GM19351 (cell line): ENCODE results near the gene PFN3.
A peak's percentile ranks its signal among the peaks of the same experiment; 100 is the strongest.

Experiments
- ATAC-seq: cut with Tn5 transposase; IDR thresholded peaks from one replicate; pipeline ENCODE4 v1.9.1; 2021; ENCODE audit warnings: mild to moderate bottlenecking, moderate library complexity; ENCODE audit not compliant: unreplicated experiment

PFN3 gene, protein sequence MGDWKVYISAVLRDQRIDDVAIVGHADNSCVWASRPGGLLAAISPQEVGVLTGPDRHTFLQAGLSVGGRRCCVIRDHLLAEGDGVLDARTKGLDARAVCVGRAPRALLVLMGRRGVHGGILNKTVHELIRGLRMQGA

DNA sequence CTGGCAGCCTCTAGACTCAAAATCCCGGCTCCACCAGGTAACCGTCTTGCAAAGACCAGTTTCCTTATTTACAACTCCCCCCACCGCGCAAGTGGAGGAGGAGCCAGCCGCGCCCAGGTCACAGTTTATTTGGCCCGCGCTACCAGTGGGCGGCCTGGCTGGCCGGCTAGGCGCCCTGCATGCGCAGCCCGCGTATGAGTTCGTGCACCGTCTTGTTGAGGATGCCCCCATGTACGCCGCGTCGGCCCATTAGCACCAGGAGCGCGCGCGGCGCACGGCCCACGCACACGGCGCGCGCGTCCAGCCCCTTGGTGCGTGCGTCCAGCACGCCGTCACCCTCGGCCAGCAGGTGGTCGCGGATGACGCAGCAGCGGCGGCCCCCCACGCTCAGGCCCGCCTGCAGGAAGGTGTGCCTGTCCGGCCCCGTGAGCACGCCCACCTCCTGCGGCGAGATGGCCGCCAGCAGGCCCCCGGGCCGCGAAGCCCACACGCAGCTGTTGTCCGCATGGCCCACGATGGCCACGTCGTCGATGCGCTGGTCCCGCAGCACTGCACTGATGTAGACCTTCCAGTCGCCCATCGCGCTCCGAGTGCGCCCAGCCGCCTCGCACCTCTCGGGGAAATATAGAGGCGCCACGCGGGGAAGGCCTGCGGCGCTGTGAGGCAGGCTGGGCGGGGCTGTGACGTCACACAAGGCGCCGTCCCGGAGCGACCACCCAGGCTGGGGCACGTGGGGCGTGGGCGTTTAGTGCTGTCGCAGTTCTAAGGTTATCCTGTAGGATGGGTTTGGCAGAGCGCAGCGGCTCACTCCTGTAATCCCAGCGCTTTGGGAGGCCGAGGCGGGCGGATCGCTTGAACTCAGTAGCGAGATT, at the start of gene PFN3:
Gene PFN3 (minus strand): TSS at position 665 of the 872 bp plus-strand sequence. CDS start 85 bp downstream, at position 580.
- no peak for ATAC-seq

DNA sequence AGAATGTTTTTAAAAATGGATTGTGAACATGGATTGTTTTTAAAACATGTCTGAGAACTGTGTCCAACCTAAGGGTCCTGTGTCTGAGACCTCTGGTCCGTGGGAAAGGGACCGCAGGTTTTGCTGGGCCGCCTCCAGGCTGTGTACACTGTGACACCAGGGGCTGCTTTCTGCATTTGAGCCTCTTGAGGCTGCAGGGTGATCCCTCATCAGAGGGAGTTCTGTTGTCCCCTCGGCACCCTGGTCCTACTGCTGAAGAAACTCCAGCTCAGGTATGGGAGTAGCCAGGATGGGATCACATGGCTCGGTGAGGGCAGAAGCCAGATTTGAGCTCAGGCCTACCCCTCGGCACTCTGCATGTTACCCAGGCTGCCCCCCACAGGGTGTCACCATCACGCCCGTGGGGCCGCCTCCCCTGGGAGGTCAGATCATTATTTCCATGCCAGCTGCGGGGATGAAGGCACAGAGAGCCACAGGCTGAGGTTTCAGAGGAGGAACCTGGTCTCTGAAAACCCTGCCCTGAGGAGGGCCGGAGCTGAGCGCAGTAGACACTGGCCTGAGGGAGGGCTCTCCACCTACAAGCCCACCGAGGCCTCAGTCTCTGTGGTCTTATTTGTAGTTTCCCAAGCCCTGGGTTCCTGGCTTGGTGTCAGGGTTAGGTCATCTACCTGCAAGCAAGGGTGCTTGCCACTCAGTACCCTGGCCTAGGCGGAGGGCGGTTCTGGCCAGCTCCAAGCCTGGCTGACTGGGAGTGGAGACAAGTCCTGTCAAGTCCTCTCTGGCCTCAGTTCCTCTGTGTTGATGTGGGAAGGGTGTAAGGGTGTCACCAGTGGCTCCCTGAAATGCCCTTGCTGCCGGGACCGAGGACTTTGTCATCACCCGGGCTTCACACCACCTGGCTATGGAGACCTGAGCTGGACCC, 48.9 kb upstream of the PFN3 start:
- no peak for ATAC-seq

DNA sequence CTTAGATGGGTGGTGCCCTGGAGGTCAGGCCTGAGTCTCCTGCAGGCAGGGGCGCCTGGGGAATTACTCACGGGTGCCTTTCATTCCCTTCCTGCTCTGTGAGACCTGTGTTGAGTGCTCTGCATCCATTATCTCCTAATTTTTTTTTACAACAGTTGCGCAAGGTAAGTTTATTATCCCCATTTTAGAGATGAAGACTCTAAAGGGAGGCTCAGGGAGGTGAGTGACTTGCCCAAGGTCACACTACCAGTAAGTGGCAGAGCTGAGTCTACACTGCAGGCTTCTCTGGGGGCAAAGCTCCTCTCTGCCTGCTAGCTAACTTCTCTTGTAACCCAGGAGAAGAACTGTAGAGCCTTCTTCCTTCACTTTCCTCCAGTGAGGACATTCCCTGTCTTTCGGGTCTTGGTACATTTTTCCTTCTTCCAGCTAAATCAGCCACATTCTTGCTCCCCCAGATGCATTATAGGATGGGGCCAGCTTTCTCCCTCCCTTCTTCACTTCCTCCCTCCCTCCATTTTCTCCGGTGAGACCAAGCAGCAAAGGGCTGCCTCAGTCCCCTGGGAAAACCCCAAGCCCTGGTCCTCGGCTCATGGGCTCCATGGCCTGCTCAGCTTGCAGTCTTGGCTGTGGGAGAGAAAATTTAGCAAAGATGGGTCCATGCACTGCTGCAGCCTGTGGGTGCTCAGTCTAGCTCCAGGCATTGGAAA, 47.9 kb upstream of the PFN3 start:
- ATAC-seq, result no peak

DNA sequence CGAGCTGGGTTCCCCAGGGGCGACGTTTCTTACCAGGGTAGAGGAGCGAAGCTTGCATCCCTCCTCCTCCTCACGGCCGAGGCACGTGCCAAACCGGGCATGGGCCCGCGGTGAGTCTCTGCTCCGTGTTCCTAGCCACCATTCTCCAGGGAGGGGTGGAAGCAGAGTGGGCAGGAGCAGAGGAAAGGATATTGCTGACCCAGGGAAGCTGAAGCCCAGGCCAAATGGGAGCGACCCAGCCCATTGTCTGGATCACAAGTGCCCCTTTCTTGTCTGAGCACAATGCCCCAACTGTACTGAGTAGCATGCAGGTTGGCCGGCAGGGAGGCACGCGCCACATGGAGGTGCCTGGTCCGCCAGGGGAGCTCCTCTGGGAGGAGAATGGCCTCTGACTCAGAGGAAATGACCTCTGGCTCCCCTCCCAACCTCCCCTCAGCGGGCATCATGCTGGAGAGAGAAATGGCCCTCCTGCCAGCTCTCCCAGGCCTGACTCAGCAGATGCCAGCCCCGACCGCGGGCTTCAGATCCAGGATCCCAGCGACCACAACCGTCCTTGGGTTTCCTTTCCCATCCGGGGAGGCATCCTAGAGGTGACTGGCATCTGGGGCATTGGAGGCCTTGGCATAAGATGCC, 47.3 kb upstream of the PFN3 start:
- ATAC-seq, result no peak

DNA sequence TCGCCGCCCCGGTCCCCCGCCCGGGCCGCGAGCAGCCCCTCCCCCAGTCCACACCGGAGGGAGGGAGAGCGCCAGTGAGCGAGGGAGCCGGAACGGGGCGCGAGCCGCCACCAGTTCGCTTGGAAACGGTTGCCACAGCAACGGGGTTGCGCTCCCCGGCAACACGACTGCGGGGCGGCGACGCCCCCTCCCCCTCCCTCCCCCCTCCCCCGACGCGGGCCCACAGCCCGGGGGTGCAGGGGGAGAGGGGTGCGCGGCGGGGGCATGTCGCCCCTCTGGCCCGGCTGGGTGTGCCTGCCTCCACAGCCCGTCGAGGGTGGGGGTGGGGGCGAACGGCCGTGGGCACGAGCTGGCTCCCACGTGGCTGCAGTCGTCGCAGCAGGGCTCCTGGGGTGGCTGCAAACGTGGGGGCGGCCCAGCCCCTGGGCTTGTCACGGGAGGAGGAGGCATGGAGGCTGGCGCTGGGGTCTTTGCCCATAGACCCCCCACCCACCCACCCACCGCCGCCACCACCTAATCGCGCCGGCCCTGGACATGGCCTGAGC, 46.7 kb upstream of the PFN3 start:
- ATAC-seq, result peak; percentile 47

DNA sequence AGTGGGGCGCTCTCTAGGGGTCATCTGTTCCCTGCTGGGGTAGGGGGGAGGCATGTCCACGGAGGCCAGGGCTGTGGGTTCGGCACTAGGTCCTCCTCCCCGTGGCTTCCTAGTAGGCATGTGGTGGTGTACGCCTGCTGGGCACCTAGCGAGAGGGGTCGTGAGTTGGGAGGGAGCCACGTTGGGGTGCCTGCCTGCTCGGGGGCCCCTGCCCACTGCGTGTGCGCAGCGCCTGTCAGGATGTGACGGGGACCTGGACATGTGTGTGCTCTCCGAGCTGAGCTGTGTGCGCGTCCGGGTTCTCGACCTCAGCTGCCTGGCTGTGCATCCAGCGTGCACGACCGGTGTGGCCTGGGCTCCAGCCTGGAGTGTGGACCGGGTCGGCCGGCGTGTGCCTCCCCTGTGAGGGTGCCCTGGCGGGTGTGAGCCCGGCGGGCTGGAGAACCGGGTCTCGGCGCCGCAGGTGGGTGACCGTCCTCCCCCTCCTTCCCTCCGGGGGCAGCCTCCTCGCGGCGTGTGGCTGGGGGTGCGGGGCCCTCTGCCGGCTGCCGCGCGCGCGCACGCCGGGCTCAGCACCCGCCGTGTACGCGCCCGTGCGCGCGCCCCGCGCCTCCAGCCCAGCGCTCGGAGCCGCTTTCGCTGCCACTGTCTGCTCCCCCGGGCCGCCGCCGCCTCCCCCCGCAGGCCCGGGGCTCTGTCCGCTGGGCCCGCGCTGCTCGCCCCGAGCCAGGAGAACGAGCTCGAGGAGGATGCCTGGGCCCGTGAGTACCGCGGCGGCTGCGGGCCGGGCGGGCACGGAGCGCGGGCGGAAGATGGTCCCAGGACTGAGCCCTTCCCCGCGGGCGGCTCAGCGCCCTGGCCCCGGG, 46.0 kb upstream of the PFN3 start, which contains the start of gene PRR7:
Gene PRR7 (plus strand): TSS at position 615 of the 866 bp plus-strand sequence. CDS start 8,254 bp downstream, outside the sequence.
- peak; percentile 51 for ATAC-seq

DNA sequence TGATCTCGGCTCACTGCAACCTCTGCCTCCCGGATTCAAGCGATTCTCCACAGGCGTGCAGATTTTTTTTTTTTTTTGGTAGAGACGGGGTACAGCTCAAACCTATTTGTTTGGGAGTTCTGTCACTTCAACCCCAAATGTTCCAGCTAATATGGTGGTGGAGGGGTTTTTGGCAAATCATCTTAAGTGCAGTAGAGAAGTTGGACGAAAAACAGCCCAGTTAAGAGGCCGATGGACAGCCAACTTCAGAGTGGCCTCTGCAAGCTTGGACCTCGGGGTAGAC, 45.4 kb upstream of the PFN3 start:
- no peak for ATAC-seq

DNA sequence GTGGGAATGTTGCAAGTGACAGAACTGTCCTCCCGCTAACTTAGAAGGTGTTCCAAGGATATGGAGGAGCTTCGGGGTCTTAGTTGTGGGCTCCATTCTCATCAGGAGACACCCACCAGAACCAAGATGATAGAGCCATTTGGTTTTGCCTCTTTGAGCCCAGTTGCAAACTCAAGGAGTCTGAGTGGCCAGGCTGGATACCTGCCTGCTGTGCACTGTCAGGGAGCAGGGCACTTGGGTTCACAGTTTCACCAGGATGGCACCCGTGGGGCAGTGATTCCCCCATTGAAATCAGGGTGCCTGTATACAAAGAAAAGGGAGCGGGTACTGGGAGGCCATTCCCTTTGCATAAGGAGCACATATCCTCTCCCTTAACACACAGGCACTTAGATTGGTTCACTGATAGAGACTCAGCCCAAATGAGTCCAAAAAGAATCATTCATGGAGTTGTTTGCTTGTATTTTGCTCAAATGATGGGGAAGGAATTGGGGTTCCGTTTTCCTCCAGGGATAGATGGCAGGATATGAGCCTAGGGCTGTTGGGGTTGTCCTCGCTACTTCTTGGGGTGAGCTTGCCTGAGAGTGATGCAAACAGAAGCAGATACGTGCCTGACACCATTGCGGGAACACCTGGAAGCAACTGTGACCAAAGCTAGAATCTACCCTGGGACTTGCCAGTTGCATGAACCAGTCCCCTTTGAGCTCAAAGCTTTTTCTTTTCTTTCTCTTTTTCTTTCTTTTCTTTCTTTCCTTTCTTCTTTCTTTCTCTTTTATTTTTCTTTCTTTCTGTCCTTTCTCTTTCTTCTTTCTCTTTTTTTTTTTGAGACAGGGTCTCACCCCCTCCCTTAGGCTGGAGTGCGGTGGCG, 44.8 kb upstream of the PFN3 start:
- no peak for ATAC-seq

DNA sequence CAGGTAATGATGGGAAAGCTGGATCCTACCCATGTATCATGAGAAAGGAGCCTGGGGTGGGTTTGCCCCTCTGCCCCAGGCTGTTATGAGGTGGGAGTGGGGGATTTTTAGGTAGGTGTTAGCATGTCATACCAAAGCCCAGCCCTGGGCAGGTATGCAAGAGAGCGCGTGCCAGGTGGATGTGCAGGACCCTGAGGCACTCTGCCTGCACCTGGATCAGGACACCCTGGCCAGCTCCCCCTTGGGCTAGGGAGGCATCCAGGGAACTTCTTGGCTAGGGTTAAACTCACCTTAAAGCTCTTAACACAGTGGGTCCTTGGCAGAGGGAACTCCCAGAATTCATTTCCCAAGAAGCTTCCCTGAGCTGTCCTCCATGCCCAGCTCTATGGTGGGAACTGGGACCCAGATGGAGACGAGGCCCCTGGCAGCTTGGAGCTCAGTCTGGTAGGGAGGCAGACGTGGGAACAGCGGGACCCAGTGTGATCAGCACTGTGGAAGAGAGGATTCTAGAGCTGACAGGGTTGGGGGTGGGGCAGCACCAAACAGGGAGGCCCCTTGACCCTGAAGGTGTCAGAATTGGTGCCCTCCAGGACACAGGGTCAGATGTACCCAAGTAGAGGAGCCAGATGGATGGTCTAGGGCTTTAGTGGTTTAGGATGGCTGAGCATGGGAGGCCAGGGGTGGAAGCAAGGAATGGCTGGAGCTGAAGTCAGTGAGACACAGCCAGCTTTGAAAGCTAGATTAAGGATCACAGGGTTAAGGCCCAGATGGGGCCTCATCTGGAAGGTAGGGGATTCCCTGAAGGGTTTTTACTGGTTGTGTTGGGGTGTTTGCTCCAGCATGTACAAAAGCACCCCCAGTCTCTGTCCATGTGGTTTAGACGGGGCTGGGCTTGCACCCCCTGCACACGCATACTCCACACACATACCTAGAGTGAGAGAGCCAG, 43.9 kb upstream of the PFN3 start:
- ATAC-seq, result no peak

DNA sequence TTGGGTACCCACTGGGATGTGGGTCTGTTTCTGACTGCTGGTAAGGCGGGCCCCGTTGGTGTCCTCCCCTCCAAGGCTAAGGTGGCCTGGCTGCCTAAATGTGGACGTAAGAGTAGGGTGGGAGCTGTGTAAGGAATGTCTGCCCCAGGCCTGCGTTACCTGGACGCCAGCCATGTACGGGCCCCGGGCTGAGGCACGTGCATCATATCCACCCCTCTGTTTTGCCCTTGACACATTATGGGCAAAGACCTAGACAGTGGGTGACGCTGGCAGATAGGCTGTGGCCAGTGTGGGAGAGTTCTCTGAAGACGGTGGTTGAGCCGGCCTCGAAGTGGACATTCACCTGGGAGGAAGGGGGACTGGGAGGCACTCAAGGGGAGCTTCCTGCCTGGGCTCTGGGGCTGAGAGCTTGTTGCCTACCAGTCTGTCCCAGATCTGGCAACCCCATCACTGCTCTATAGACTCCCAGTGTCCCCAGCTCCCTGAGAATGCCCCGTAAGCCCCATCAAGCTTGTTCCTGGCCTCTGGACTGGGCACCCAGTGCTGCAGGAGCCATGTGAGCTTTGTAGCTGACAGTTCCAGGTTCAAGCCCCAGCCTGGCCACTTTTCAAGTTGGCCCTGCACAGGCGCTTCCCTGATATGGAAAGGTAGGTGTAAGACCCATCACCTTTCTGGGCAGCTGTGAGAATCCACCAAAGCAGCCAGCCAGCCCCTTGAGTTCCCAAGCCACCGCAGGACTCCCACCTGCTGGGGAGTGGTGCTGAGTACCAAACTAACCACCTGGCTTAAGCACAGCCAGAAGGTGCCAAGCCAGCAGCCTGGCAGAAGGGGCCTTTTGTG, 42.9 kb upstream of the PFN3 start:
- no peak for ATAC-seq

DNA sequence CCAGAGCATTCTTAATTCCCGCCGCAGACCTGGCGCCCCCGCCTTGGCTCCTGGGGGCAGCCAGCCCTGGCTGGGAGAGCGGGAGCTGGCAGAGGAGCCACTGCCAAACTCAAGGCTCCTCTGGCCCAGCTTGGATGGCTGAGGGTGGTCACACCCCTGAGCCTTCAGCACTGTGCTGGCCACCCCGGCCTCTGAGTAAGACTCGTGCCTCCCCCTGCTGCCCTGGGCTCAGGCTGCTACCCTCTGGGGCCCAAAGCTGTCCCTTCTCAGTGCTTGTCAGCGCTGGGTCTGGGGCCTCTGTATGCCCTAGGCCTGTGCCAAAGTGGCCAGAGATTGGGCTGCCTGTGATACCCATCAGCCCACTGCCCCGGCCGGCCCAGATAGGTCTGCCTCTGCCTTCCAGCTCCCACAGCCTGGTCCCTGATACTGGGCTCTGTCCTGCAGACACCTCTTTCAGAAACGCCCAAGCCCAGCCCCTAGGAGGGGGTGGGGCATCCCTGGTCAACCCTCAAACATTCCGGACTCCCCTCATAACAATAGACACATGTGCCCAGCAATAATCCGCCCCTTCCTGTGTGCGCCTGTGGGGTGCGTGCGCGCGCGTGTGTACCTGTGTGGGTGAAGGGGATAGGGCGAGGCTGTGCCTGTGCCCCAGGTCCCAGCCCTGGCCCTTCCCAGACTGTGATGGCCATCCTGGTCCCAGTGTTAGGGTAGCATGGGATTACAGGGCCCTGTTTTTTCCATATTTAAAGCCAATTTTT, 41.8 kb upstream of the PFN3 start:
- ATAC-seq, result no peak

DNA sequence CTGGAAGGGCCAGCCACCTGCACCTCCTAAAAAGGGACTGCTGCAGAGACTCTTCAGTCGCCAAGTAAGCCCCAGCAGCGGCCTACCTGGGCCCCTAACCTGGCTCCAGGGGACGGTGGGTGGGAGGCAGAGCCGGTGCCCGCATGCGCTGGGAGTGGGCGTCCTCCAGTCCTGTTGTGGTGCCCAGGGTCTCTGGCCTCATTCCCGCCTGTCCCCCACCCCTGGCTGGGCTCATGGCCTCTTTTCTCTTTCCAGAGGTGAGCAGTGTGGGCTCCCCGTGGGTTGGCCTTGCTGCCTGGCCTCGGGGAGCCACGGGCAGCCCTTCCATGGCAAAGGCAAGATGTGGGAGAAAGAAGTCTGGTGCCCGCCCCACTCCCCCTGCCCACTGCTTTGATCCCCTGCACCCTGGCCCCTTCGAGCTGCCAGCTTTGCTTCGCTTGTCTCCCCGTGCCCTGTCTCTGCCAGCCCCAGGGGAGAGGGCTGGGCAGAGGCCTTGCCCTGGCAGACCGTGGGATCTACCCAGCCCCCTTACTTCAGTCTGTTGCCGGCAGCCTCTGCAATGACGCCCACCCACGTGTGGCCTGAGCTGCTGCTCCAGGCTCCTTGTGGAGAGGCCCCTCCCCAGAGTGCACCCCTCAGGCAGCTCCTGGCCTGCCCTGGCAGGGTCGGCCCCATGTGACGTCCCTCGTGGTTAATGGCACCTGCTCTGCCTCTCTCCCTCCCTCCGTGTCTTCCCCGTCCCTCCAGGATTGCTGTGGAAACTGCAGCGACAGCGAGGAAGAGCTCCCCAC, 40.7 kb upstream of the PFN3 start:
- no peak for ATAC-seq

DNA sequence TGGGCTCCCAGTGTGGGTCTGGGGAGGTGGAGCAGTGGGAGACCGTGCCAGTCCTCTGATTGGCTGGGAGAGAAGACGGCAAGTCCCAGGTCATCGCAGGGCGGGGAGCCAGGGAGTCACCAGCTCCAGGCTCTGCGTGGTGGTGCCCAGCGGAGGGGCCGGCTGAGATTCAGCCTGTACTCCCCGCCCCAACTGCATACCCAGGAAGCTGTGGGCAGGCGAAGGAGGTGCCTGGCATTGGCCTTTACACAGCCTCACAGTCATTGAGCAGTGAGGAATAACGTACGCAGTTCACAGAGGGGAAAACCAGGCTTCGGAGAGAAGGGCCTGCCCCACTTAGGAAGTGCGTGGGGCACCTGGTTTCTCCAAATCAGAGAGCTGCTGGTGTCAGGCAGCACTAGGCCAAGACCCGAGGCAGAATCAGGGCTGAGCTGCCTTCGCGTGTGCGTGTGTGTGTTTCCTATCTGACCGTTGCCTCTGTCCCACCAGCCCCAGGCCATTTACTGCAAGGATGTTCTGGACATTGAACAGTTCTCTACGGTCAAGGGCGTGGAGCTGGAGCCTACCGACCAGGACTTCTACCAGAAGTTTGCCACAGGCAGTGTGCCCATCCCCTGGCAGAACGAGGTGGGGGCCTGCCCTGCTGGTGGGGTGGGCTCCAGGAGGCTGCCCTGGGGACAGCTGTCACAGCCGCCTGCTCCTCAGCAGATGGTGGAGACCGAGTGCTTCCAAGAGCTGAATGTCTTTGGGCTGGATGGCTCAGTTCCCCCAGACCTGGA, 39.9 kb upstream of the PFN3 start:
- no peak for ATAC-seq

DNA sequence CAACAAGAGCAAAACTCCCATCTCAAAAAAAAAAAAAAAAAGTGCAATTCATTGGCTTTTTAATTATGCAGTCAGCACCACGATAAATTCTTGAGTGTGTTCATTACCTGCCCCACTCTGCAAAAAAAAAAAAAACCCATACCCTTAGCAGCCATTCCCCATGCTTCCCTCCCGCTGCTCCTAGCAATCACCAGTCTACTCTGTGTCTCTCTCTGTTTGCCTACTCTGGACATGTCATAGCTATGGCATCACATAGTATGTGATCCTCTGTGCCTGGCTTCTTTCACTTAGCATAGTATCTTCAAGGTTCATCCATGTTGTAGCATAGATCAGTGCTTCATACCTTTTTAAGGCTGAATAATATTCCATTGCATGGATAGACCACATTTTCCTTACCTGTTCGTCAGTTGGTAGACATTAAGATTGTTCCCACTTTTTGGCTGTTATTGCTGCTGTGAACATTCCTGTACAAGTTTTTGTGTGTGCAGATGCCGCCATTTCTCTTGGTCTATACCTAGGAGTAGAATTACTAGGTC, 39.1 kb upstream of the PFN3 start:
- no peak for ATAC-seq
